GM10266 (cell line): Measurements from ENCODE around the gene GPAM.

ENCODE experiments used
- DNase-seq: peaks from one replicate; pipeline ENCODE4 v3.0.0; 2012; ENCODE audit errors: extremely low spot score
- CTCF ChIP-seq: IDR thresholded peaks from 2 replicates; pipeline ENCODE4 v1.5.1; 2012; ENCODE audit warnings: mild to moderate bottlenecking, low read depth; ENCODE audit not compliant: control insufficient read depth, insufficient read depth; ENCODE audit errors: missing control alignments

Gene GPAM

GRCh38 chr10:112175409-112175808, 8.2 kb downstream of the GPAM start:
- no peak for TF ChIP-seq CTCF

GRCh38 chr10:112173206-112173605, 10.4 kb downstream of the GPAM start:
- TF ChIP-seq CTCF: no peak
- no peak for DNase-seq

More at GRCh38 chr10:112175409-112175808, 8.2 kb downstream of the GPAM start:
- DNase-seq: no peak

- no peak for TF ChIP-seq CTCF
- no peak for DNase-seq
Measured at GRCh38 chr10:112168733-112169132, 14.8 kb downstream of the GPAM start.

- DNase-seq: no peak
- no peak for TF ChIP-seq CTCF
Measured at GRCh38 chr10:112166800-112167199, 16.8 kb downstream of the GPAM start.

- no peak for TF ChIP-seq CTCF
- DNase-seq: no peak
Measured at GRCh38 chr10:112161757-112162518, 21.6 kb downstream of the GPAM start.

- no peak for DNase-seq
- TF ChIP-seq CTCF: no peak
Measured at GRCh38 chr10:112160834-112161233, 22.7 kb downstream of the GPAM start.

- no peak for TF ChIP-seq CTCF
- DNase-seq: no peak
Measured at GRCh38 chr10:112159469-112159868, 24.1 kb downstream of the GPAM start.
